Stimulated activated CD4-positive, alpha-beta T cell treated with anti-CD3 and anti-CD28 coated beads, Interleukin-4, amount 100 ng/mL, for 4 hours (primary cell): ENCODE data around the gene NR2E3.
A peak's percentile ranks its signal among the peaks of the same experiment; 100 is the strongest.

Source experiments
- DNase-seq, 2 experiments: peaks; one replicate each; pipeline ENCODE4 v3.0.0-alpha.2; 2020

NR2E3 gene

DNA sequence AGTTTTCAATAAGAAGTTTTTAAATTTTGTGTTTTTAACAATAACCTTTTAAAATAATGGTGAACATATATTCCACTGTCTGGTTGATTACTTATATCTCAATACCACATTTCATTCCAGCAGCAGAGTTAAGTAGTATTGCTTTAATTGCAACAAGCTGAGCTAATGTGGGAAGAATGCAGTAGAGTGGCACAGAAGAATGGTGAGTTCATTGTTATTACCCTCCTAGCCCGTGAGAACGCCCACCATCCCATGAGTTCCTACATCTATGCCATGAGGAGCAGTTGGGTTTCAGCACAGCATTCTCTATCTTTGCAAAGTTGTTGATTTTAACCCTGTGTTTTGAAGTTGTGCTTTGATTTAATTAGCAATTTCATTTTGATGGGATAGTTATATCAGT is 17.8 kb upstream of the NR2E3 start:
- no peak for DNase-seq

DNA sequence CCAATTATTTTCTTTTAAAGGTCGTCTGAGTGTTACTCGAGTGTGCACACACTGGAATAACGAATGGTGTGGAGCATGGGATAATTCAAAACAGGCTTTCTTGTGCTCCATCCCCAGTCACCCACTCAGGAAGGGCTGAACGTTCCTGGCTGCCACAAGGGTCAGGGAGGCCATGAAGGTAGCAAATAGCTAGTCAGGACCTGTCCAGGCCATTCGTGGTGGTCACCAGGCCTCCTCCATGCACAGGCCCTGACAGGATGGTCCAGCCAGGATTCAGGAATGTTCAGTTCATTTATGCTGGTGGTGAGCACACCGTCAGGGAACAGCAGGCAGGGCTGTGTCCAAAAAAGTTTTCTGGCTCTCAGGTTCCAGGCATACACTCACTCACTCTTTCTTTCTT is 11.7 kb upstream of the NR2E3 start:
- no peak for DNase-seq

DNA sequence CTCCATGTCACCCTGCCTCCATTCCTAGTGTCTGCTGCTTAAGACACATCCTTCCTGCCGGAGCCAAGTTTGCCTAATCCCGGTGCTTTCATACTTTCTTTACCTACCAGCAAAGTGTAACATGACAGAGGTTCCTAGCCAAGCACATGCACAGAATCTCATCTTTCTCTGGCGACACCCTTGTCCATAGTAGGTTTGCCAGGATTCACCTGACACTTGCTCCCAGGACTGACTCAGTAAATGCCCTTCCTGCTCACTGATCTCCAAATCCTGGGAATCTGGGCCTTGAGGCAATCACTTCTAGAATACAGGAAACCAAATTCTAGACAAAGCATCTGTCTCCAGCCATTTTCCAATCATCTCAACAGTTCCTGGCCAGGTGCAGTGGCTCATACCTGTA is 10.2 kb upstream of the NR2E3 start:
- no peak for DNase-seq

DNA sequence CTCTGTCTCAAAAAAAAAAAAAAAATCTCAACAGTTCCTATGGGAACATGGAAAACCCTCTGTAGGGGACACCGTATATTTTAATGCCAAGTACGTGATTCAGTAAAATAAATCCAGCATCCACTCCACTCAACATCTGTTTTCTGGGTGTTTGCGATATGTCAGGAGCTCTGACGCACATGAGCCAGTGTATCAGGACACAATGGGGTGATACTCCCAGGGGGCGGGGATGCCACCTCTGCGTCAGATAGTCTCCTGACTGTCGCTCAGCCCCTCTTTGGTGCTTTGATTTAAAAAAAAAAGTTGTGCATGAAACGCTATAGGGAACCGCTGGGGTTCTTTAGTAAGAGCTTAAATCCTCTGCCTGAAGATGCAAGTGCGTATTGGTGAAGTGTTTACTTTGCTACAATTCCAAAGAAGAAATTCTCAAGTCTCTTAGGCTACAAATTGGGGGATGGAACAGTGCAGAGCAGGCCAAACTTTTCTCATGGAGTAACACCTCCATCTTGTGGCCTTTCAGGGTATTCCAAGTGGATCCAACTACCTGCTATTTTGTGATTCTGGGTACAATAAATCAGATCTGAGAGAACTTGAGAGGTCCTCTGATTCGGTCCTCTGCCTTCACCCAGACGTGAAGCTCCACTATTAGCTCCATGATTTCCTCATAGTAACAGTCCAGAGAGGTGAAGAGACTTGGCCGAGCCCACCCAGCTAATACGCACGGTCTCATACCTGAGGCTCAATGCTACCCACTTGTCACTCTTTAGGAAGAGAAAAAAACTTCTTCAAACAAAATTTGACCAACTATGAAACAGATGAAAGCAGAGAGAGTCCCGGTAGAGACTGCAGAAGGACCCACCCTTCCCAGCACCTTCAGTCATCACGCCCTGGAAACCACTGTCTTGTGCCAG is 9.3 kb upstream of the NR2E3 start:
- DNase-seq = no peak

DNA sequence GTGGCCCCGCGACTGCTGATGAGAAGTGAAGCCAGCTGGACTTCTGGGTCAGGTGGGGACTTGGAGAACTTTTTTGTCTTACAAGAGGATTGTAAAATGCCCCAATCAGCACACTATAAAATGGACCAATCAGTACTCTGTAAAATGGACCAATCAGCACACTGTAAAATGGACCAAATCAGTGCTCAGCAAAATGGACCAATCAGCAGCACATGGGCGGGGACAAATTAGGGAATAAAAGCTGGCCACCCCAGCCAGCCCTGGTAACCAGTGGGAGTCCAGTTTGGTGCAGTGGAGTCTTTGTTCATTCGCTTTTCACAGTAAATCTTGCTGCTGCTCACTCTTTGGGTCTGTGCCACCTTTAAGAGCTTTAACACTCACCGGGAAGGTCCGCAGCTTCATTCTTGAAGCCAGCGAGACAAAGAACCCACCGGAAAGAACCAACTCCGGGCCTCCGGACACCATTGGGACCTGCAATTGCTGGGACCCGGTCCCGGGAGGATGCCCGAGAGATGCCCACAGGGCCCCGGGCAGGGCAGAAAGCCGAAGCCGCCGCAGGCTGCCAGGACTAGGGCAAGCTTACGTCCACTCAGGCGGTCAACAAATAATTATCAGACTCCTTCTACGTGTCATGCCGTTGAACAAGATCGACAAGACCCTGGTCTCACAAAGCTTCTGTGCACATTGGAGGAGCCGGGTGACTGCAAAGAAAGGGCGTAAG is 8.3 kb upstream of the NR2E3 start:
- DNase-seq = no peak

DNA sequence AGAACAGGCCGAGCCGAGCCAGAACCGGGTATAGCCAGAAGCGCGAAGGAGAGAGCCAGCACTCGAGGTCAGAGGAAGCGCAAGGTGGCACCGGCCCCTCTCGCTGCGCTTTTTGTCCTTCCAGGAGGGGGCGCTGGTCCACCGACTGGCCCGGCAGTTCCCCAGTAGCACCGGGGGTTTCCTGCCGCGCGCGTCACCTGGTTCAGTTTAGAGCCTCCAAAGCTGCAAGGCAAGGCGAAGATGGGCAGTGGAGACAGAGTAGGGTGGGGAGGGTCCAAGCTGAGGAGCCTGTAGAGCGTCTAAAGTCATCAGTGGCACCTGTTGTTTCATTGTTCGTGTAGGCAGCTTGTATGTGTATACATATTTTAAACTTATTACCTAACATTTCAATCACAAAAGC is 7.6 kb upstream of the NR2E3 start:
- DNase-seq = peak in 1 of 2 experiments; percentile 13

DNA sequence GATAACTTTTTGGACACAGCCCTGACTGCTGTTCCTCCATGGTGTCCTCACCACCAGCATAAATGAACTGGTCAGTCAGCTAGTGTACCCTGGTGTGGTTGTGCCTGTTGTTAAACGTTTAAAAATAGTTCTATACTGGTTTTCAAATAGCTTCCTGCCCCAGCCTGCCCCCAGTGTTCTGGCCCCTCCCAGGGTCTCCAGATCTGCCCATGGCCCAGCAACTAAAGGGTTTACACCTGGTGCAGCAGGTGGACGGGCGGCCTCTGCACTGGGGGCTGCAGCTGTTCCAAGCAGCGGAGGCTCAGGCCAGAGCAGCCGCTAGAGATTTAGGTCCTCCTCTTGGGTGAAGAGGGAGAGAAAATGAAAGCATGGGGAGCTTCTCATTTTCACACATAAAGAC is 6.1 kb upstream of the NR2E3 start:
- no peak for DNase-seq

DNA sequence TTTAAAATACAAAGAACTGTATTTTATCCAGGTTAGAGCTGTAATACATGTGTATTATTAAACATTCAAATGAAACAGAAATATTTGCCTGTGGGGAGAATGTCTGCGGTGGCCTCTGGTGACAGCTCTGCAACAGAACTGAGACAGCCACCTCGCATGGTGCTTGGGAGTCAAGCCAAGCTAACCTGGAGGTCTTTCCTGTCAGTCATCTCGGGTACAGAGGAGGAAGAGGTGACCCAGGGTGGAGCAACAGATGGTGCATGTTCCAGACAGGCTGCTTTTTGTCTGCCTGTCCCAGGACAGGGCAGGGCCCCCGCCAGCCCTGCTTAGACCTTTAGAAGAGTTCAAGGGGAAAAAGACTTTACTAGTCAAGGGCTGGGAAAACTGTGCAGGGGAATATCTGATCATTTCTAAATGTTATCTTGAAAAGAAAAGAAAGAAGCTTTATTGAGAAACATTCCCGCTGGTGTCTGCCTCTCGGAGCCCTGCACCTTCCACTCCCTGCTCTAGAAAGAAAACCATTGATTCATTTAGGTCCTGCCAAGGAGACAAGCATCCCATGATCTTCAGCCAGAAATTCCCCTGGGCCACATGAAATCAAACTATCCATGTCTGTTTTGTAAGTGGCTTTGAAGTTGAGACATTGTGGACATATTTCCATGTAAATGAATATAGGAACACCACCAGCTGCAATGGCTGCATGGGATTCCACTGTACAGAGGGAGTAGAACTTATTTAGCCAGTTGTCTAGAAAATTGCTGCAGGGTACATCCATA is 5.5 kb upstream of the NR2E3 start:
- no peak for DNase-seq

DNA sequence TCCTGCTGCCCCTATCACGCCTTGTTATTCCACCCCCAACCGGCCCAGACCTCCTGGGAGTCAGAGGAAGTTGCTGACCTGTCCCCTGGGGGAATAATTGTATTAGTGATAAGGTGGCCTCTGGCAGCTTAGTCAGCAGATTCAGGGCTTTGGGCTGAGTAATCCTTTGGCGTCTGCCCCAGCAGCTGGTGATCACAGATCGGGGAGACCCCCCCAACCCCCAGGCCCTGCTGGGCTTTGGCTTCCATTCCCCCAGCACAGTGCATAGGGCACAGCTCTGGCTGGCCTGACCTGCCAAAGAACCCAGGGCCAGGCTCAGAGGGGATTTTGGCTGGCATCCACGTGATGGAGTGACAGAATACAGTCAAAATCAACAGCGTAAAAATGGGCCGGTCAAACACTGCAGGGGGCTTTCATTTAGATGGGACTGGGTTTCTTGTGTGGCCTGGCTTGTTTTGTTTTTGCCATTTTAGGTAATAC is 3.9 kb upstream of the NR2E3 start:
- no peak for DNase-seq

DNA sequence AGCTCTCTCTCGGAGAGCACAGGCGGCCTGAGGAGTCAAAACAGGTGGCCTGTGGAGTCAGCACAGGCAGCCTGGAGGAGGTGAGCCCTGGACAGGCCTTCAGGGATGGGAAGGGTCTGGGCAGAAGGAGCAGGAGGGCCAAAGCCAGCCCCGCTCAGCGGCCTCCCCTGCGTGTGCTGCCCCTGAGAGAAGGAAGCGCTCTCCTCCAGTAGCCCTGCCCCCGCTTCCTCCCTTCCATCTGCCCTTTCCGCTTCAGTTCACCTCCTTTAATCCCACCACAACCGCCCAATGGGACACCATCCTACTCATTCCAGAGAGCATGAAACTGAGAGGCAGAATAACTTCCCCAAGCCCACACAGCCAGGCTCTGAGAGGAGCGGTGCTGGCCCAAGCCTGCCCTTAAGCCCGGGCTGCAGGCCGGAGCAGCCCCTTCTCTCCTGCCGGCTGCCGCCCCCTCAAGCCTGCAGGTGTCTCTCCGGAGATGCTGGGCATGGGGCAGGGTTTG is 3.2 kb upstream of the NR2E3 start:
- no peak for DNase-seq

DNA sequence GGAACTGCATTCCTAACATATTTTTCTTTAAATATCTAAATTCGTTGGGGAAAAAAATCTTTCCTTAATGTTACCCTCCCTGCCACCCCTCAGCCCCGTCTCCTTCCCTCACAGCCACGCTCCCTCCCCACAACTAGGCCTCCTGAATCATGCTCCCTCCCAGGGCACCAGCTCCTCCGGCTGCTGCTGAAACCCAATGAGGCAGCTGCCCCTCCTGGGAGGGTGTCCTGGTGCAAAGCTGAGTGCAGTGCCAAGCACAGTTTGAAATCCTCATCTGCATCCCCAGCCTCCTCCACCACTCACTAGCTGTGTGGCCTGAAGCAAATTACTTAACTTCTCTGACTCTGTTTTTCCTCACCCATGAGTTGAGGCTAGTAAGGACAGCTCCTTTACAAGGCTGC is 2.7 kb upstream of the NR2E3 start:
- DNase-seq = no peak

DNA sequence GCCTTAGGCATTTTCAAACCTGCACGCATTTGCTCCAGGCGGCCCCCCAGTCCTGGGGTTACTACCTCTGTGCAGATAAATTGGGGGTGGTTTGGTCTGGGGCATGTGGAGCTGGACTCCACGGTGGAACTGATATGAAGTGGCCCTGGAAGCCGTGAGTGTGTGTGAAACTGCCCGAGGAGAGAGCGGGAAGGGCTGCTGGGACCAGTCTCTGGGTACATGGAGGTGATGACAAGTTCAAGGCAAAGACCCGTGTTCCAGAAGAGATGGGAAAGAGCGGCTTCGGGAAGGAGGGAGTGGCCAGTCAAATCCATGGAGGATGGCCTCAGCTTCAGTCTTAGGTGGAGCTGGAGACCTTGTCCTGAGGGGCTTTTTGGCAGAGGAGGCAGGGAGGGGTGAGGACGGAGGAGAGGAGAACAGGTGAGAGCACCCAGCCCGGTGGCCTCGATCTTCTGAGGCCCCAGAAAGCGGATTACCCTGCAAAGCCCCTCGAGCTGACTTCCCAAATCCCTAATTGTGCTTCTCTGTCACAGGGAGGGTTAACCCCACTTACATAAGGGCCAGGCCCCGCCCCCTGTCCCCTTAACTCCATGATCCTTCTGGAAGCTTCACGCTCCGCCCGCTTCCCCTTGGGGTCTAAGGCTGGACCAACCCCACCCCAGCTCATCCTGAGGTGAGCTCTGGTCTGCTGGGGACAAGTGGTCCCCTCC is 1.9 kb upstream of the NR2E3 start:
- DNase-seq = no peak

DNA sequence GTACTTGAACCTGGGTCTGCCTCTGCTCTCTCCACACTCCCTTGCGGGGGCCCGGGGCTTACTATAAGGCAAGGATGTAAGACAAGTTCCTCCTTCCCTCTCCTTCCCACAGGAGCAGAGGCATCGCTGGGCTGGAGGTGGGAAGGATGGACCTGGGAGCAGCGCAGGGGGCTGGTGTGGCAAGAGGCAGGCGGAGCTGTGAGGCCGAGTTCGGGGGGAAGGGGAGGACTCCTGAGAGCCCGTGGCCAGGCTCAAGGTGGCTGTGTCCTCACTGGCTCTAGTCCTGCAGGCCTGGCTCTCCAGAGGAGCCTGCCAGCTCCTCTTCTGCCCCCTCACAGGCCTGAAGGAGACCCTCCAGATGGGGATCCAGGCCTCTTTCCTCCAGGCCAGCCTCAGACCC is 1.0 kb upstream of the NR2E3 start:
- no peak for DNase-seq

DNA sequence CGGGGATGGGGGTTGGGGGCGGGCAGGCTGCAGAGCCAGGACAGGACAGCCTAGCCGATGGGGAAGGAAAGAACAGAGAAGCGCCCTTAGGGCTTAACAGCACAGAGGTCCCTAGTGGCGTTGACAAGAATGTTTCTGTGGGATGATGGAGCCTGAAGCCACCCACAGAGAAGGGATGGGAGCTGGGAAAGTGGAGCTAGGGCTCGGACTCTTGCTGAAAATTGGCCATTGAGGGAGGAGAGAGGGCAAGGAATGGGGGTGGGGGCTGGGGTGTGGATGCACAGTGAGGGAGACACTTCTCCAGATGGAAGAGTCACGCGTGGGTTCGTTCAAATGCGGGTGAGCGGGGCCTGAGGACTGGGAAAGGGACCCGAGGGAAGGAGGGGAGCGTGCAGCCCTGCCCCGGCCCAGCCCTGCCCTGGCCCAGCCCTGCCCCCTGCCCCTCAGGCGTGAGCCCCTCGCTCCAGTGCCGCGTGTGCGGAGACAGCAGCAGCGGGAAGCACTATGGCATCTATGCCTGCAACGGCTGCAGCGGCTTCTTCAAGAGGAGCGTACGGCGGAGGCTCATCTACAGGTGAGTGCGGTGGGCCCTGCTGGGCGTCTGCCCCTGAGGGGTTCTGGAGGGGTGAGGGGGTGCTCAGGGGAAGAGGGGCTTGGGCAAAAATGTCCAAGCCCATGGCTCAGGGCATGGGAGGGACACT is 832 bp downstream of the NR2E3 start:
- no peak for DNase-seq

DNA sequence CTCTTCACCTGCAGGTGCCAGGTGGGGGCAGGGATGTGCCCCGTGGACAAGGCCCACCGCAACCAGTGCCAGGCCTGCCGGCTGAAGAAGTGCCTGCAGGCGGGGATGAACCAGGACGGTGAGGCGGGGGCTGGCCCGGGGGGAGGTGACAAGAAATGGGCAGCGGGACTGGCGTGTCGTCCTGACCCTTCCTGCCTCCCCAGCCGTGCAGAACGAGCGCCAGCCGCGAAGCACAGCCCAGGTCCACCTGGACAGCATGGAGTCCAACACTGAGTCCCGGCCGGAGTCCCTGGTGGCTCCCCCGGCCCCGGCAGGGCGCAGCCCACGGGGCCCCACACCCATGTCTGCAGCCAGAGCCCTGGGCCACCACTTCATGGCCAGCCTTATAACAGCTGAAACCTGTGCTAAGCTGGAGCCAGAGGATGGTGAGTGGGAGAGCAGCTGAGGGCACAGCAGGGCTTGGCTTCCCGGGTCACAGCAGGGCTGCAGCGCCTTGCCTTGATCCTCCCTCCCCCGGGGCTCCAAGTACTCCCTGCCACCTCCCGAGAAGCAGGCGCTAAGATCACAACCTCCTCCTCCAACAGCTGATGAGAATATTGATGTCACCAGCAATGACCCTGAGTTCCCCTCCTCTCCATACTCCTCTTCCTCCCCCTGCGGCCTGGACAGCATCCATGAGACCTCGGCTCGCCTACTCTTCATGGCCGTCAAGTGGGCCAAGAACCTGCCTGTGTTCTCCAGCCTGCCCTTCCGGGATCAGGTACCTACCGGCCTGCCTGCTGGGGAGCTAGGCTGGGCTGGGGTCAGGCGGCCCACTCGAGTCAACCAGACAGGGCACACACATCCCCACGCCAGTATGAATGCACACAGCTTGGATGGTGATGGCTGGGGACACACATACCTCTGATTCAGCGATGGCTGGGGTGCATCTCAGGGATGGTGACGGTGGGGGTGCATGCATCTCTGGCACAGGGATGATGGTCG is 1.7 kb downstream of the NR2E3 start:
- no peak for DNase-seq

DNA sequence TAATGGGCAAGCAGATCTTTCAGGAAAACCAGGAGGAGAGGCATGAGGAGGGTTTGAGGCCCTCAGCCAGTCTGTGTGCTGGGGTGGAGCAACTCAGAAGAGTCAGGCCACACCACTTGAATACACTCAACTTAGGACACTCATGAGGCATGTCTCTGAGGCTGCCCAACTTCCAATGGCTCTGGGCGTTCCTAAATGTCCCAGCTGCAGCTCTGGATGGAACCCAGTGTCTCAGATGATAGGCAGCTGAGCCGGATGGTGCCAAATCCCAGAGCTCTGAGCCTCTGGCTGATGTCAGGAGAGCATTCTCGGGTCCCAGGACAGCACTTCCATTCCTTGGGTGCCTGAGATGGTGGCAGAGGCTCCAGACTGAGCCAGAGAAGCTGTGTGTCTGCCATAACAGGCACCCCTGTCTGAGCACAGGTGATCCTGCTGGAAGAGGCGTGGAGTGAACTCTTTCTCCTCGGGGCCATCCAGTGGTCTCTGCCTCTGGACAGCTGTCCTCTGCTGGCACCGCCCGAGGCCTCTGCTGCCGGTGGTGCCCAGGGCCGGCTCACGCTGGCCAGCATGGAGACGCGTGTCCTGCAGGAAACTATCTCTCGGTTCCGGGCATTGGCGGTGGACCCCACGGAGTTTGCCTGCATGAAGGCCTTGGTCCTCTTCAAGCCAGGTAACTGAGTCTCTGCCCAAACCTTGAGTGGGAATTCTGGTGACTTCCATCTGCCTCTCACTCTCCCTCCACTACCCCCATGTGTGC is 2.8 kb downstream of the NR2E3 start:
- DNase-seq = no peak

DNA sequence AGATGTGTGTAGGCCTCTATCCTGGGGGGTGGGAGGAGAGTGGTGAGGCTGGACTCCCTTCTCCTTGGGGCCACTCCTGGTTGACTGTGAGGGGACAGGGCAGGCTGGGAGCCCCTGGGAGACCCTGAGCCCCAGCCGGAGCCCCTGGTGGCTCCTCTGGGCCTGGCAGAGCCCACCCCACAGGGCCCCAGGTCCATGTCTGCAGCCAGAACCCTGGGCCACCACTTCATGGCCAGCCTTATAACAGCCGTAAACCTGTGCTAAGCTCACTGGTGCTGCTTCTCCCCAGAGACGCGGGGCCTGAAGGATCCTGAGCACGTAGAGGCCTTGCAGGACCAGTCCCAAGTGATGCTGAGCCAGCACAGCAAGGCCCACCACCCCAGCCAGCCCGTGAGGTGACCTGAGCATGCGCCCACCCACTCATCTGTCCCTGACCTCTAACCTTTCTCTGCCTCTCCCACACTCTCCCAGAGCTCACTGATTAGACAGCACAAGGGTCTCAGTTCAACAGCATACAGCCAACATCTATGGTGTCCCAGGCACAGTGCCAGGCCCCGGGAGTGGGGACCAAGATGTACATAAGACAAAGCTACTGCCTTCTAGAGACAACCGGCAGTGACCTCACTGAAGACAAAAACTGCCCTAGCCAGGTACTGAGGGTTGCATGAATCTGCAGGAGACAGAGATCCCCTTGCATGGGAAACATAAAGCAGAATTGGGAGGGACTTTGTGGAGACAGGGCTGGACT is 3.5 kb downstream of the NR2E3 start:
- DNase-seq = no peak

DNA sequence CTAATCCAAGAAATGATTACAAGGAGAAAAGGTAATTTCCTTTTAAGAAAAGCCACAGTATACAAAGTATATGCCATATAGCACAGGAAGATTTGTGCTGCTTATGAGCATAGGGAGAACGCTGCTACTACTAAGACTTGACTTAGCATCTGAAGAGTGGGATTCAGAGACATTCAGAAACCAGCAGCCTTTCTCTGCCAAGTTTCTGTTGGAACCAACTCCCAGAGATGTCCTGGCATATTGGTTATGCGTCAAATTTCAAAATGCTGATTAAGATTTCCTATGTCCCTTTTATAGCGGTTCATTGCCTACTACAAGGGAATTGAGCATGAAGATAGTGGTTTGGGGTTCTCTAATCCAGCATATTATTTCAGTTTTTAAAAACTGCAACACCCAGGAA is 4.9 kb downstream of the NR2E3 start:
- DNase-seq = no peak

DNA sequence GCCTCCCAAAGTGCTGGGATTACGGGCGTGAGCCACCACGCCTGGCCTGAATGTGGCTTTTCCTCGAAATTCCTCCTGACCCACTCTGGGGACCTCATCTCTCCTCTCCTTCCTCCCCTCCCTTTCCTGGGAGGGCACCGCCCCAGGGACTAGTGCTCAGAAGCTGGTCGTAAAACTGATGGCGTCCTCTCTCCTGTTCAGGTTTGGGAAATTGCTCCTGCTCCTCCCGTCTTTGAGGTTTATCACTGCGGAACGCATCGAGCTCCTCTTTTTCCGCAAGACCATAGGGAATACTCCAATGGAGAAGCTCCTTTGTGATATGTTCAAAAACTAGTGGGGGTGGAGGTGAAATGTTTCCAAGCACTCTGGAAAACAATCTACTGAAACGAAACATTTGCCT is 7.0 kb downstream of the NR2E3 start:
- DNase-seq = no peak
